Spleen (tissue), 11 donors: Measurements from ENCODE around the gene FAM117A. TPM values are rescaled to one million over a fixed set of nuclear protein-coding genes. Genes with fewer than 3 reads are reported as not detected.

Source experiments
- DNase-seq: peaks from one replicate; pipeline ENCODE4 v3.0.0-alpha.2; 2020
- H3K27ac ChIP-seq, 8 donors: fragments of 200-600 bp; sonication (generic) in 7 of 8; 1 replicate in 4 of 8; 2 replicates in 4 of 8; pipeline versions ENCODE4 v1.5.0 to v1.8.0; 2016 to 2021; ENCODE audit warnings: inconsistent platforms in 4 of 8, mild to moderate bottlenecking in 4 of 8, moderate library complexity in 1 of 8
- H3K27me3 ChIP-seq, 7 donors: fragments of 200-600 bp; sonication (generic) in 6 of 7; replicated peaks in 1 of 7; 1 replicate in 4 of 7; 2 replicates in 3 of 7; pipeline versions ENCODE4 v1.5.0 to v1.8.0; 2016 to 2021; ENCODE audit warnings: inconsistent platforms in 3 of 7, mild to moderate bottlenecking in 1 of 7
- H3K36me3 ChIP-seq, 6 donors: fragments of 200-600 bp; sonication (generic) in 5 of 6; 1 replicate in 4 of 6; 2 replicates in 2 of 6; pipeline versions ENCODE4 v1.5.0 to v1.8.0; 2016 to 2021; ENCODE audit warnings: inconsistent platforms in 2 of 6
- H3K4me1 ChIP-seq, 6 donors: fragments of 200-600 bp; sonication (generic) in 5 of 6; 1 replicate in 3 of 6; 2 replicates in 3 of 6; pipeline versions ENCODE4 v1.5.0 to v1.8.0; 2016 to 2021; ENCODE audit warnings: inconsistent platforms in 3 of 6
- H3K4me3 ChIP-seq, 8 donors: fragments of 200-600 bp; sonication (generic) in 7 of 8; 1 replicate in 4 of 8; 2 replicates in 4 of 8; pipeline versions ENCODE4 v1.5.0 to v1.8.0; 2016 to 2021; ENCODE audit warnings: inconsistent platforms in 4 of 8, mild to moderate bottlenecking in 4 of 8, moderate library complexity in 2 of 8
- H3K9me3 ChIP-seq, 8 donors: fragments of 200-600 bp; sonication (generic) in 7 of 8; 1 replicate in 4 of 8; 2 replicates in 4 of 8; pipeline versions ENCODE4 v1.5.0 to v1.8.0; 2016 to 2021; ENCODE audit warnings: inconsistent platforms in 4 of 8
- POLR2A ChIP-seq, 3 donors: fragments of 450-650 bp; IDR thresholded peaks; one replicate each; pipeline ENCODE4 v1.5.1; 2017; ENCODE audit warnings: antibody characterized with exemption in 3 of 3, mild to moderate bottlenecking in 1 of 3
- POLR2AphosphoS5 ChIP-seq, 3 donors: sonication (generic); formaldehyde crosslinking; IDR thresholded peaks; one replicate each; pipeline ENCODE4 v1.5.1; 2017; ENCODE audit warnings: antibody characterized with exemption in 3 of 3
- WGBS, 5 donors: extraction: QIAGEN DNeasy Blood & Tissue Kit in 3 of 5; methylation state at CpG; one replicate each; pipeline versions ENCODE4 v1.1.5 to v1.1.7; 2013 to 2018; 5-methylcytosine and 5-hydroxymethylcytosine counted together
- intact Hi-C: fragments of 100-400 bp; cut with DNase I; formaldehyde crosslinking; loops from one replicate; pipeline ENCODE4 v1.15.0; 2023; ENCODE audit warnings: low total_unique reads
- polyA plus RNA-seq, 3 donors: library from polyadenylated mRNA; stranded (reverse); fragments of 200-250 nt; gene quantifications; one replicate each; pipeline ENCODE4 v1.2.1, GENCODE V29; 2013
- total RNA-seq, 7 donors: library from RNA; depleted of rRNA in 3 of 7; stranded (reverse); fragments of >200 nt in 3 of 7; fragmentation: NEBNext Ultra II Directional in 4 of 7; extraction: Animal tissue kit (Norgen Biotek cat#: 25700) in 4 of 7; gene quantifications; one replicate each; pipeline versions ENCODE4 v1.1.0 to v1.2.1, GENCODE V29; 2016 to 2021
- TF ChIP-seq, protein P1 (sequence below), 11 experiments: fragments of 200-600 bp in 7 of 11; fragments of 450-650 bp in 4 of 11; sonication (generic) in 4 of 11; IDR thresholded peaks in 8 of 11; conservative IDR thresholded peaks in 3 of 11; 1 replicate in 7 of 11; 2 replicates in 4 of 11; pipeline versions ENCODE4 v1.4.0 to v1.8.0; 2016 to 2021; ENCODE audit warnings: antibody characterized with exemption in 11 of 11, inconsistent platforms in 4 of 11, mild to moderate bottlenecking in 1 of 11
- donor health status: healthy with polysubstance abuse.
- donor health status: DM: no; HTN: no; CAD: no; lungs with moderate emphysema.
- donor health status: DM: no; HTN: no; CAD: no.
- donor health status: Bipolar disorder and iron deficiency.
- donor health status: healthy.
- donor health status: DM: no; HTN: no; CAD: no.
- donor health status: DM: yes; HTN: yes; CAD: no.

Gene FAM117A
- total and polyA plus RNA-seq, 10 donors, result 15.6 to 87.4 (median 47.4) TPM

DNA sequence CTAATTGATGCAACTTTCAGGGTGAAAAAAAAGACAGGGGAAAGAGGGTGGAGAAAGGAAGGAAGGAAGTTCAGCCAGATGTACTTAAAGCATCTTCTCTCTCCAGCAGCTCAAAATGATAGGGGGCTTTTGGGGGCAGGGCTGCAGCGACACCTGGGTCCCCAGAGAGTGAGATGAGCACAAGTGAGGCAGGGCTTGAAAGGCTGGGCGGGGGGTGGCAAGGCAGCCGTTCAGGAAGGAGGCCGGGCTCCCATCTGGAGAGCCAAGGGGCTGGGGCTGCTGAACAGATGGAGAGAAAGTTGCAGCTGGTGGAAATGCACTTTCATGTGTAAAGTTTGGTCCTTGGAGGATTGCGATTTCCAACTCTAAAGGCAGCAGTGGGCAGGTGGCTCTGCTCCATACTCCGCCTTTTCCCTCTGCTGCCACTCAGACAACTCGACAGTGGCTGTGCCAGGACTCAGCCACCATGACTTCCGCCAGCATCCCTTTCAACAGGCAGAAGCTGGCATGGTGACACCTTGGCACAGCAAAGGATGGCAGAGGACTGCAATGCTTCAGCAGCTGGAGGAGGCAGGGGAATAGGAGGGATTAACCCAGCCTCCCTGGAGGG is 63.9 kb downstream of the FAM117A start:
- no peaks in the 10 kb centered on the region for H3K9me3 ChIP-seq
- 45 to 66% (median 56%) methylated on average over 7 to 8 of the region's 8 CpGs for WGBS, 5 donors
- no peak overlapping the region for H3K27ac ChIP-seq
- intact Hi-C loops, result loop anchor here (5.0 to 10.0 kb wide), 2 partner anchors 128 to 155 kb away; no protein-coding TSS in a partner anchor
- H3K36me3 ChIP-seq, result peaks cover 9 to 62% (median 54%) of the 10 kb centered on the region in 6 donors
- TF ChIP-seq POLR2A (IDR thresholded peaks at IDR 0.05) (no peak), POLR2AphosphoS5 (IDR thresholded peaks at IDR 0.05) (peak in 1 of 3 donors; percentile 39)
- TF ChIP-seq, protein P1, sequence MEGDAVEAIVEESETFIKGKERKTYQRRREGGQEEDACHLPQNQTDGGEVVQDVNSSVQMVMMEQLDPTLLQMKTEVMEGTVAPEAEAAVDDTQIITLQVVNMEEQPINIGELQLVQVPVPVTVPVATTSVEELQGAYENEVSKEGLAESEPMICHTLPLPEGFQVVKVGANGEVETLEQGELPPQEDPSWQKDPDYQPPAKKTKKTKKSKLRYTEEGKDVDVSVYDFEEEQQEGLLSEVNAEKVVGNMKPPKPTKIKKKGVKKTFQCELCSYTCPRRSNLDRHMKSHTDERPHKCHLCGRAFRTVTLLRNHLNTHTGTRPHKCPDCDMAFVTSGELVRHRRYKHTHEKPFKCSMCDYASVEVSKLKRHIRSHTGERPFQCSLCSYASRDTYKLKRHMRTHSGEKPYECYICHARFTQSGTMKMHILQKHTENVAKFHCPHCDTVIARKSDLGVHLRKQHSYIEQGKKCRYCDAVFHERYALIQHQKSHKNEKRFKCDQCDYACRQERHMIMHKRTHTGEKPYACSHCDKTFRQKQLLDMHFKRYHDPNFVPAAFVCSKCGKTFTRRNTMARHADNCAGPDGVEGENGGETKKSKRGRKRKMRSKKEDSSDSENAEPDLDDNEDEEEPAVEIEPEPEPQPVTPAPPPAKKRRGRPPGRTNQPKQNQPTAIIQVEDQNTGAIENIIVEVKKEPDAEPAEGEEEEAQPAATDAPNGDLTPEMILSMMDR (IDR thresholded peaks at IDR 0.05 in 8 of 11, conservative IDR thresholded peaks at IDR 0.05 in 3 of 11), result no peak
- H3K27me3 ChIP-seq, result no peaks in the 10 kb centered on the region
- DNase-seq, result peak; percentile 57
- H3K4me3 ChIP-seq, result no peak overlapping the region
- H3K4me1 ChIP-seq, result peaks cover 0 to 40% (median 14%) of the 10 kb centered on the region in 6 donors

DNA sequence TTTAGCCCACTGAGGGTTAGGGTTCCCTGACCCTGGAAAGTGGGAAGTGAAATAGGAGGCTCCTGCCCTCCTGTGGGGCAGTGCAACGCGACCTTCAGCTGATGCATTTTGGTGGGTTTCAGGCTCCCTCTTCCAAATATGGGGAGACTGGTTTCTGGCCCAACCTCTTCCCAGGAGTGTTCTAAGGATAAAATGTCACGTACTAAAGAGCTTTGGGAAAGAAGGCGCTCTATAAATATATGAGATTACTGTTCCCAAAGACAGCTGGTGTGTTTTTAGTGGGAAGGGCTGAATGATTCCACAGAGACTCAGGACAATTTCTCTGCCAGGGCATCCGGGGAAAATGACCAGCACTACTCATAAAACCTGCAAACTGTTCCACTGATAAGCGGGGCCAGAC is 65.9 kb downstream of the FAM117A start:
- 71 to 83% (median 77%) methylated on average over 6 of the region's 6 CpGs for WGBS, 5 donors
- H3K27me3 ChIP-seq, result no peaks in the 10 kb centered on the region
- TF ChIP-seq POLR2AphosphoS5 (IDR thresholded peaks at IDR 0.05), result no peak
- no peaks in the 10 kb centered on the region for H3K9me3 ChIP-seq
- H3K4me1 ChIP-seq, result peaks cover 0 to 28% (median 15%) of the 10 kb centered on the region in 6 donors
- intact Hi-C loops, result loop anchor here (5.0 kb wide), 1 partner anchor 126 kb away; no protein-coding TSS in a partner anchor
- no peak for DNase-seq
- no peak overlapping the region for H3K27ac ChIP-seq
- peaks cover 2 to 41% (median 34%) of the 10 kb centered on the region in 6 donors for H3K36me3 ChIP-seq
- H3K4me3 ChIP-seq, result no peak overlapping the region

DNA sequence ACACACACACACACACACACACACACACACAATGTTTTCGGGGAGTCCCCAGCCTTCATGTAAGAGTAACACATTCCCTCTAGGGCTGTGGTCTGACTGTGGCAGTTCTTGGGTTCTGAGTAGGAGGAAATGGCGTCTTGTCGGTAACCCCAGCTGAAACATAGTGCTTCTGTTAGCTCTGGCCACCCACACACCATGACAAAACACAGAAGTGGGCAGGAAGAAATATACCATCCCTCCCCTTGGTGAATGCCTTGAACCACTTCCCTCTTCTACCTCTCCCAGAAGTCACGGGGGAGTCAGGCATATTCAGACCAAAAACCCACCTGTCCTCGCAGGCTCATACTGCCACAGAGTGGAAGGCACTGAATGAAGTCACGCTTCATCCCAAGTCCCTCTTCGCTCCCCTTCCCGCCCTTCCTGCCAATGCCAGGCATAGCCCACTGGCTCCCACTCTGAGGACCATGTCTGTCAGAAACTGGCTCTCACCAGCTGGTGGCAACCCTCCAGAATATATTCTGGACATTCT is 67.6 kb downstream of the FAM117A start:
- peak; percentile 39 for DNase-seq
- H3K4me1 ChIP-seq, result peaks cover 0 to 30% (median 15%) of the 10 kb centered on the region in 6 donors
- TF ChIP-seq POLR2A (IDR thresholded peaks at IDR 0.05), result no peak
- peak in 1 of 3 donors; percentile 35 for TF ChIP-seq POLR2AphosphoS5 (IDR thresholded peaks at IDR 0.05)
- TF ChIP-seq, protein P1 (IDR thresholded peaks at IDR 0.05 in 8 of 11, conservative IDR thresholded peaks at IDR 0.05 in 3 of 11), result no peak
- peak overlapping the region in 4 of 8 donors; percentile 3 to 70 (median 54) for H3K27ac ChIP-seq
- intact Hi-C loops, result loop anchor here (5.0 kb wide), 1 partner anchor 124 kb away; no protein-coding TSS in a partner anchor
- peaks cover 2 to 24% (median 17%) of the 10 kb centered on the region in 6 donors for H3K36me3 ChIP-seq
- H3K4me3 ChIP-seq, result no peak overlapping the region
- H3K27me3 ChIP-seq, result no peaks in the 10 kb centered on the region
- WGBS, 5 donors, result 29 to 45% (median 39%) methylated on average over 8 of the region's 8 CpGs
- H3K9me3 ChIP-seq, result no peaks in the 10 kb centered on the region

DNA sequence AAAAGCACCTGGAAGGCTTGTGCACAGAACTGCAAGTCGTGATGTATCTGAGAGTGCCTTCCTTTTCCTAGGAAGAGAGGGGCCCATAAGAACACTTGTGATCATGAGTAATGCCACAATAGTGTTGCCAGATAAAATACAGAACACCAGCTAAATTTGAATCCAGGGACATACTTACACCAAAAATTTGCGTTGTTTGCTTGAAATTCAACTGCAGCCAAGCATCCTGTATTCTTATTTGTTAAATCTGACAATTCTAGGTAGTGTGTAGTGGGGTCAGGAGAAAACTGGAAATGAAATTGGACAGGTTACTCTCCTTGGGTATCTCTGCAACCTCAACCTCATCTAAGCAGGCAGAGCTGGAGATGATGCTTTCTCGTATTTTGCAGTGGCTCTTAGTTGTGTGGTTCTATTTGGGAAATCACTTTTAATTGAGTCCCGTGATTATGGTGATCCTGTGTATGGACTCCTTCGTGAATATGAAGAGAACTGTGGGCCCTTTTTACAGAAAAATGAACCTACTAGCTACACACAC is 68.2 kb downstream of the FAM117A start:
- intact Hi-C loops, result loop anchor here (5.0 kb wide), 1 partner anchor 123 kb away; no protein-coding TSS in a partner anchor
- DNase-seq, result no peak
- no peak overlapping the region for H3K4me3 ChIP-seq
- 30 to 41% (median 33%) methylated on average over 5 of the region's 5 CpGs for WGBS, 5 donors
- H3K4me1 ChIP-seq, result peaks cover 0 to 32% (median 15%) of the 10 kb centered on the region in 6 donors
- peak overlapping the region in 4 of 8 donors; percentile 3 to 70 (median 54) for H3K27ac ChIP-seq
- H3K27me3 ChIP-seq, result no peaks in the 10 kb centered on the region
- H3K9me3 ChIP-seq, result no peaks in the 10 kb centered on the region
- H3K36me3 ChIP-seq, result peaks cover 2 to 19% (median 11%) of the 10 kb centered on the region in 6 donors
- TF ChIP-seq POLR2AphosphoS5 (IDR thresholded peaks at IDR 0.05) (no peak), POLR2A (IDR thresholded peaks at IDR 0.05) (no peak)
- TF ChIP-seq, protein P1 (IDR thresholded peaks at IDR 0.05 in 8 of 11, conservative IDR thresholded peaks at IDR 0.05 in 3 of 11), result peak in 6 of 11 experiments; percentile 6 to 45 (median 22)
